Hematopoietic multipotent progenitor cell treated with erythropoietin and hydrocortisone succinate and interleukin-3 and kit ligand, for 6 days (in vitro differentiated cells): ENCODE results near the gene WLS.
"Not testable (repeated sequence)": the region's sequence is repeated elsewhere in the genome, so short reads cannot be mapped to it uniquely, and the experiment has no call there.

Experiments
- DNase-seq: peaks from one replicate; pipeline ENCODE4 v3.0.0-alpha.2; 2015

WLS gene

DNA sequence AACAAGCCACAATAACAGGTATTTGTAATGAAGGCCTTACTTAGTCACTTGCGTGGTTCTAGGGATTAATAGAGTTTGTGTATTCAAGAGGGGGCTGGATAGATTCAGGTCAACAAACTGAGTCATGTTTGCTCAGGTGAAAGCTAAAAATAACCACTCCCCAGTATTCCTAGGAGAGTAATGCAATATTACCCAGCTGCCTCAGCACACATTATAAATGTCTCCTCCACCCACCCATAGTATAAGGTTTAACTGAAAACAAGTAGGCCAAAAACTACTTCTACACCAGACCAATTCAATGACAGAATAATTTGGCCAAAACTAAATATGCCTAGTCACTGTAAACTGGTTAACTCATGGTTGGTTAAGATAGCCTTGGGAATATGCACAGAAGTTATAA, 34.4 kb downstream of the WLS start:
- DNase-seq = no peak

DNA sequence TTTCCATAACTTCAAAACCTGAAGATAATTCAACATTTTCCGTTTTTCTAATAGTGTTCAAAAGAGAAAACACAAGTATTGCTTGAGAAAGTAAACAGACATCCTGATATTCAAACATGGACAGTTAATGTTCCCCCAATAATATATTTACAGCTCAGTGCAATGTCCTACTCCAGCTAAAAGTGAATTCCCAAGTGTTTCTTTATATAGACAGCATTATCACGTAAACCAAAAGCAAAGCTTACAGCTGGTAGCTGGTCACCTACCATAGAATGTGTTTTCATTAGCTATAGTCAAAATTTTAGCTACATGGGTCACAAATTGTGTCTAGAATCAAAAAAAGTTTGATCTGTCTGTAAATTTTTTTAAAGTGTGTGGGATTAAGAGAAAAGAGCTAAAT, 34.9 kb downstream of the WLS start:
- no peak for DNase-seq

DNA sequence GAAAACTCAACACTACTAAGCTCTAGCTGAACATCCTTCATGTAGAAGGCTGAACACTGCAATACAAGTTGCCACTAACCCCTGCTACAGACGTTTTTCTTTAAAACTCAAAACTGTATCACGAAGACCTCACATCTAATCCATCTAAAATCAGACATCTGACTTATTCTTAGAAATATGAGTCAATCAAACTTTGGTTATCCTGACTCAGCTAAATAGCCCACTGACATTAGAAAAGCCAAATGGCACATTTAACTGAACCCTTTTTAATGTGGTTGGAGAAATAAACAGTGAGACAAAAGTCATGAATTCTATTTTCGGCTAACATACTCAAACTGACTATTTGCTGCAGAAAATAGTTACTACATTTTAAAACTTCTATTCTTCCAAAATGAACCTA, 35.6 kb downstream of the WLS start:
- DNase-seq = no peak

DNA sequence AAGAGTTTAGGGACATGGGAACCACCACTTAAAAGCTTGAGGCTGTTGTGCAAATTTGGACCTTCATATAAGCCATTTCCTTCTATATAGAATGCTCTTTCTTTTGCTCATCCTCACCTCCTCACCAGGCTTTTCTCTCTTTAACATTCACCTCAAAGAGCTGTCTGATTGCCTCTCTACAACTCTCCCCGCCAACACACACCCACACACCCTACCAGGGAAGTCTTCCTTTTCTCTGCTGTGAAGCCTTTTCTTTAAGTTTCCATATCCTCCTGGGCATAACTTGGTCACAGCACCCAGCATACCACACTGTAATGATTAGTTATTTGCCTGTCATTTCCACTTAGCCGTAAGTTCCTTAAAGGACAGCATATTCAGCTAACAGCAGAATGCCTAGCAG, 40.6 kb downstream of the WLS start:
- no peak for DNase-seq

DNA sequence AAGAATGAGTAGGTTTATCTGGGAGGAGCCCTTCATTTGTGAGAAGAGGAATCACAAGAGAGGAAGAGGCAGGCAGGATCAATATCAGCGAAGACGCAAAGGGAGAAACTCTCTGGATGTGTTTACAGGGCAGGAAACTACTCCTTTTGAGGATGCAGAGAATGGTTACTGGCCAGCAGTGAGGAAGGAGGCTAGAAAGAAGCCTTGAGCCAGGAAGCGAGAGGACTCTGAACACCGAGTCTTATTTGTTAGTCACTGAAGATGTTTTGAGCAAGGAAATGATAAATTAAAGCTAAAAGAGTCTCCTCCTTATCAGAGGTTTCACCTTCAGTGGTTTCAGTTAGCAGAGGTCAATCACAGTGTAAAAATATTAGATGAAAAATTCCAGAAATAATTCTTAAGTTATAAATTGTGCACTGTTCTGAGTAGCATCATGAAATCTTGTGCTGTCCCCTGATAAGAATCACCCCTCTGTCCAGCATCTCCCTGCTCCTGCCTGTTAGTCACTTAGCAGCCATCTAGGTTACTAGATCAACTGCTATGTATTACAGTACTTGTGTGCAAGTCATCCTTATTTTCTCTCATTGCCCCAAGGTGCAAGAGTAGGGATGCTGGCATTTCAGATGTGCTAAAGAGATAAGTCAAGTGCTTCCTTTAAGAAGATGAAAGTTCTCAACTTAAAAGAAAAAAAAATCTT, 43.5 kb downstream of the WLS start:
- no peak for DNase-seq

DNA sequence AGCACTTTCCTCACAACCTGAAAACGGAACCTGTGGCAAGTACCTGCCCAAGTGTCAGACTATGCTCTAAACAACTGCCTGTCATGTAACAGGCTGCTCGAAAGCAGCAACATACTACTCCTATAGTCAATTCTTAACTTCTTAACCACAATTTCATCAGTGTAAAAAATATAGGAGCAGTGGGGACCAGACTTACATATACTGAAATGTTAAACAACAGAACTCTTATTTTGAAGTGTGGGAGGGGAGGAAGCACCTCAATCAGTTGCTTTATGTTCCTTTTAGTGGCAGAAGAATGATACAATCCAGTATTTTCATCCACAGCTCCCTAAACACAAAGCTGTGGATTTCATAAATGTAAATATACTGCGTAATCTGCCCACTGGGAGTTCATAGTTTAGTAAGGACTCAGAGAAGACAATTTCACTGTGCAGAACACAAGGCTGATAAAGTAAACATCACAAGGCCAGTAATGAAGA, 44.2 kb downstream of the WLS start:
- no peak for DNase-seq

DNA sequence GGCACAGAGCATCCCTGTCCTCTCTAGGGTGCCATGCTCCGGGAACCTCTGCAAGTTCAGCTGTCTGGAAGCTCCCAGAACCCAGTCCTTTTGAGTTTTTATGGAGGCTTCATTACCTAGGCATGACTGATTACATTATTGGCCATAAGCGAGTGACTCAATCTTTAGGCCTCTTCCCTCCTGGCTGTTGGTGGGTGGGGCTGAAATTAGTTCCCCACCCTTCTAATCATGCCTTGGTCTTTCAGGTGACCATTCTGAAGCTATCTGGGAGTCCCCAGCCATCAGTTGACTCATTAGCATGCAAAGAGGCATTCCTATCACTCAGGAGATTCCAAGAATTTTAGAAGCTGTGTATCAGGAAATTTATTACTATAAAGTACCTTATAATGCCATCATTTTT, 46.6 kb downstream of the WLS start:
- DNase-seq = no peak

DNA sequence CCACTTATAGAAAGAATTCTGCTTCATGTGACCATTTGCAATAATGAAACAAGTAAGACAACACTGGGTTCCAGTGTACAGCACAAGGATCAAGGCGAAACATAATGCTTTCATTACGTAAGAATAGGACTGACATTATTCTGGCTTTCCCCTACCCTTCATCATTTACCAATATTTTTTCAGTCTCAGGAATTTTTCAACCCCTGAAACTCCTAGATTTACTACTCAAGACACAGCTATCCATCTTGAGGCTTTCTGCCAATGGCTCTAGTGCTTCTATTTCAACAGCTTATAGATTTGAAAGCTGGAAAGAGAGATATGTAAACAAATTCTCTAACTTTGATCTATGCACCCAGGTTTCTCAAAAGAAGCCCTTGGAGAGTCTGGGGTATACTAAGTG, 48.4 kb downstream of the WLS start:
- DNase-seq = no peak

DNA sequence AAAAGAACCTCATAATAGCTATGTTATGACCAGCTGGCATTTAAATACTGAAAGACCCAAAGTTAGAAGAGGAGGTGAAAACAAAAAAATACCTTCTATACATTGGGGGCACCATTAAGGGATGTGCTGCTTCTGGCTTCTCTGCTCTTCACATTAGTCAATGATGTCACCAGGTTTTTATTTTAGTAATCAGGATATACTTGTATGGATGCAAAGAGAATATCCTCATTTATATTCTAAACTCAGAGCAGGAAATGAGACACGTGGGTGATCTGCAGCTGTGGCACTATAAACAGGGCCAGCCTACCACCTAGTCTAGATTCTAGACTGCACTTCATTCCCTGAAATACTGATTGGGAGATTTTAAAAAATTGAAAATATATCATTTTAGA, 51.2 kb downstream of the WLS start:
- no peak for DNase-seq

DNA sequence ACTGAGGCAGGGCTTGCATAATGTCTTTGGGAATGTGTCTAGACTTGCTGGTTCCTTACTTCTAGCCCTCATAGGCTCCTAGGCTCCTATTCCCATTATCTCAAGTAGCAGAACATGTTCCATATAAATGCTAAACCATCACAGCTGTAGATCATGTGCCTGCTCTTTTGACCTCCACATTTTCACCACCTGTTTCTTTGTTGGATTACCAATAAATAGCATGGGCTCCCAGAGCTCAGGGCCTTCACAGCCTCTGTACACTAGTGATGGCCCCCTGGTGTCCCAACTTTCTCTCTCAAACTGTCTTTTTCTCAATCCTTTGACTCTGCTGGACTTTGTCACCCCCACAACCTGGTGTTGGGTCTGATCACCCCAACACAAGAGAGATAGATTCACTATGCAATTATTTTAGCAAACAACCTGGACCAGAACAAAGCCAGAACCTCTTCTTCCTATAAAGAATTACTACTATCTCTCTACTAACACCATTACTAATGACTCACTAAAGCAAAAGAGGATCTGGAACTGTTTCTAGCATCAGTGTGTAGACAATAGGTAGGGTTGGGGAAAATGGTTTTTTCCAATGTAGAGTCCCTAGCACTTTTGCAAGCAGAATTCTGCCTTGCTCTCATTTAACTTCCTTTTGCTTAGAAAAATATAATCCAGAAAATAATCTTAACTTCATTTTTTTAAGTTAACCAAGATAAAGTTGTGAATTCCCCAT, 51.7 kb downstream of the WLS start:
- DNase-seq = no peak

DNA sequence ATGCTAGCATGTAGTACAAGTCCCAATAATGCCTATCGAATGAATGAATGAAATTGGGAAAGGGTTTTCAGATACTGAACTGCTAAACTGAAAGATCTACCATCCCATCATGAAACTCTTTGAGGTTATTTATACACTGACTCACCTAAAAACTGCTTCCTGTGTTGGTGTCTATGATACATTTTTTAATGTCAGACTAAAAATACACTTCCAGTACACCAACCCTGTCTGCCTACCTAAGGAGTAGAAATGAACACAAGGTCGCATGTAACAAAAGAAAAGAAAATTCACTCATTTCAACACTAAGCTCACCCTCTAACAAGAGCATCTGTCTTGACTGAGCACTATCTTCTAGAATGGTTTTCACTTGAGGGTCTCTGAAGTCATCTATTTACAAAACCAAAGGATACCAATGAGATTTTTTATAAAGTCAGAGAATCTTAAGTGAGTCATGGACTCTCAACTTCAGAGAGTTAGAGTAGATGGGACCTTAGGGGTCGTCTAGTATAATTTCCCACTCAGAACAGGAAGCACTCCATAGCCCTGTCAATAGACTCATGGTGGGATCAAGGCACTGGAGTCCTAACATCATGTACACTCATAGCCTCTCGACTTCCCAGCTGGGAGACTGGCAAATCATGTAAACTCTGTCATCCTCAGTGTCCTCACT, 53.4 kb downstream of the WLS start:
- DNase-seq = no peak

DNA sequence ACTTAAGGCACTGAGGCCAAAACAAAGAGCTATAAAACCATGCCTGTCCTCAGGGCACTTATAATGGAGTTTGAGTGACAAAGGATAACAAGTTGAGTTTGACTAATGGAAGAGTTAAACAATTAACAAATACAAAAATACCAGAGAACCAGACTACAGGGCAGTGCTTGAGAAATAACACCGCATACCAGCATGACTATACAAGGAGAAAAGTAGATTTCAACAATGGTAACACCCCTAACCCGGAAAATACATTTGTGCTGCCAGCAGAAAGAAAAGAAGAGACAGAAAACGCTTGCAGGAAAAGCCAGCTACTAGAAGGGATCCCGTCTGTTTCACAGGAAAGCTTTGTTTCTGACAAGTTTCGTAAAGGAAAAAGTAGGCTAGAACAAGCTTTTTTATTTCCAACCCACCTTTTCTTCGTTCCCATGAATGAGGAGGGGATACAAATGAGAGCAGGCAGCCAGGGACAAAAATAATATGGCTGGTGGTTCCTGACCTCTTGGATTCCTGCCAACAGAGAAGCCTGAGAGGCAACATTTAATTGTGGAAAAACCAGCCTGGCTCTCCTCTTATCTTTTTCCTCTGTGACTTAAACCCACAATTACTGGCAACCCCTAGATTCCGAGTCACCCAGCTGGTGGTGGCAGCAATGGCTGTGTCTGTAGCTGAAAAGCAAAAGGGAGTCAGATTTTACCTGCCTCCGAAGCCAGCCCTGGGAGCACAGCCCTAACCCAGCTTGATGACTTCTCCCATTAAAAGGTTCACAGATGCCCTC, 56.5 kb downstream of the WLS start:
- DNase-seq = peak; percentile 37

DNA sequence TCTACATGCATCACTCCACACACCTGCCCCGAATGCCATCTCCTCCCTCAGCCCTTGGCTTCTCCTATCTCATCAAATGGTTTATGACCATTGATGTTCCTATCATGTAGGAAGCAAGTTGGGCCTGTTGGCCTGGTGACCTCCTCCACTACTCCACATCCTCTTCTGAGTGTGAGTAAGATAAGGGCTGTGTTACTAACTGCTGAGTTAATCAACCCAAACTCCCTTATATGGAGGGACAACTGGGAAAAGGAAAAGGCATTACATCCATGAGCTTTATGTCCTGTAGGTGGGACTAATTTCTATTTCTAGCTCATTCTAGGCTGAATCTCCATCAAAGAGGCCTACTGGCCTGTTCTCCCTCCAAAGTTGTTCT, 57.6 kb downstream of the WLS start:
- no peak for DNase-seq

DNA sequence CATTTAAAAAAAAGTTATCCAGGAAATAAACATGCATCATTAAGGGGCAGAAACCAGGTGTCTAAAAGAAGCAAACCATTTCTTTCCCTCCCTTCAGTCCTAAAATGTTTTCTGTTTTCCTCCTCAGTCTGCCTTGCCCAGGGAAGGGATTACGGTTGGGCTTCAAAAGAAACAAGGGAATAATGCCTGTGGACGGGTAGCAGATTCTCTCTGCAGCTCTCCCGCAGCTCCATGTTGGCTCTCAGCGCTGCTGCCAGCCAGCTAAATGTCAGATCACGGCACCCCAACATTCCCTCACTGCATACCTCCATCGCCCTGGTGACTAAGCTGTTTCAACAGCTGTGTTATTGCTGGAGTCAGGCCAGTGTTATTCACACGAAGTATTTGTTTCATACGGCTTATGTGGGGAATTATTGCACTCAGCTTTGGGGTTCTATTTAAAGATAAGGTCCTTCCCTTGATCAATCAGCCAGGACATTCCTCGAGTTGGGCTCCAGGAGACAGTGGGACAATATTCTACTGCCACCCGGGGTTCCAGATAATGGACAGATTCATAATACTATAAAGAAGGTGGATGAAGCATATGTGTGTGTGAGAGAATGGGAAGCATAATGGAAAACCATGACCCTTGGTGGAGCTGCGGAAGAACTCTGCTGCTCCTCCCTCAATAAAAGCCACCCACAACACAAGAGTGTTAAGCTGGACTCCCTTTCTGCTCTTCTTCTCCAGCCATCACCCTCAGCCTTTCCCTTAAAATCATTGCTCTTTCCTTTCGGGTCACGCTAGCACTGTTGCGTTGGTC, 58.2 kb downstream of the WLS start:
- no peak for DNase-seq

DNA sequence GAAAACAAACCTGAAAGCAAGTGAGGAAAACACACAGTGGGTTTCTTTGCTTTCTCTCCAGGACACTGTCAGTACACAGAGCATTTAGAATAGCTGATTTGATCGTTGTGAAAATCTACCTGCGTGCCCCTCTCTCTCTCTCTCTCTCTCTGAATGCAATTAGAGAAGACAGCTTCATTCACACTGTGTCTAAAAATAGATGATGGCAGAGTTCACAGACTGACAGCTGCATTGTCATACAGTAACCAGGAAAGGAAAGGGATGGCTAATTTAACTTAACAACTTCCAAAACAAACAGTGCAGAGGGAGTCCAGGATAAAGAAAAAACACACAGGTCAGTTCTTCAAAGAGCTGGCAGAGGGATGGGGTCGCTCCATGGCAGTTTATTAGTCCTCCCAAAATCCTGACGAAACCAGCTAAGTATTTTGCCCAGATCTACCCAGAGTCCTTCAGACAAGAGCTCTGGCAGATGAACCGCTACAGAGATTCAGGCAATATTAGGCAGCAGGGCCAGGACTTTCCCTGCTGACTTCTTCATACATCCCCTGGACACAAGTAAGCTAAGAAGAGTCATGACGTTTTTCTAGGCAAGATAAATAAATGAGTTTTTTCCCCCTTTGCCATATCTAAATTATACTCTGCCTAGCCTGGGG, 58.9 kb downstream of the WLS start:
- DNase-seq = no peak

DNA sequence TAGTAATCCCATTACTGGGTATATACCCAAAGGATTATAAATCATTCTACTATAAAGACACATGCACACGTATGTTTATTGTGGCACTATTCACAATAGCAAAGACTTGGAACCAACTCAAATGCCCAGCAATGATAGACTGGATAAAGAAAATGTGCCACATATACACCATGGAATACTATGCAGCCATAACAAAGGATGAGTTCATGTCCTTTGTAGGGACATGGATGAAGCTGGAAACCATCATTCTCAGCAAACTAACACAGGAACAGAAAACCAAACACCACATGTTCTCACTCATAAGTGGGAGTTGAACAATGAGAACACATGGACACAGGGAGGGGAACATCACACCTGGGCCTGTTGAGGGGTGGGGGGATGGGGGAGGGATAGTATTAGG, 60.5 kb downstream of the WLS start:
- DNase-seq = not testable (repeated sequence)

DNA sequence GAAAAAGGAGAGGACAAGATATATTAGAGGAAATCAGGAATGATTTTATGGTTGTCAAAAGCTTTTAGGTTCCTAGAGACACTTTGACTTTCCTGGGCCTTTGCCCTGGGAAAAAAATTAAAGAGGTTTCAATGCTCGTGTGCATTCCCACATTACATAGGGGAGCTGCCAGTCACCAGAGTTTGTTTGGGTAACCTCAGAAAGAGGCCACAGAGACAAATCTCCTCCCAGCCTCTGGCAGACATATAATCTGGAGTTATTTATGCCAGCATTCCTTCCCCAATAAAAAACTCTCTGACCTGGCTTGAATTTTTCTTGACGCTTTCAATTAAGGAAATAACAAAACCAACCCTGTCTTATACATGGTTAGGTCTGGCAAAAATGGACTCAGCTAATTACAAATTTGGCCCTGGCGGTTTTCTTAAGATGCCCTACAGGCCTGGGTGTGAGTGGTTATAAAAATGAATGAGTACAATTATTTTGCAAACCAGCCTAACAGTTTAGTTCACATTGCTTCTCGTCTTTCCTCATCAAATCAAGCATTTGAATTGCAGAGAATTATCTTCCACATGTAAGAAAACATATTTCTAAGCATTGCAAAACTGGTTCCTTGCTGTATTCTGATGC, 63.7 kb downstream of the WLS start:
- DNase-seq = no peak

DNA sequence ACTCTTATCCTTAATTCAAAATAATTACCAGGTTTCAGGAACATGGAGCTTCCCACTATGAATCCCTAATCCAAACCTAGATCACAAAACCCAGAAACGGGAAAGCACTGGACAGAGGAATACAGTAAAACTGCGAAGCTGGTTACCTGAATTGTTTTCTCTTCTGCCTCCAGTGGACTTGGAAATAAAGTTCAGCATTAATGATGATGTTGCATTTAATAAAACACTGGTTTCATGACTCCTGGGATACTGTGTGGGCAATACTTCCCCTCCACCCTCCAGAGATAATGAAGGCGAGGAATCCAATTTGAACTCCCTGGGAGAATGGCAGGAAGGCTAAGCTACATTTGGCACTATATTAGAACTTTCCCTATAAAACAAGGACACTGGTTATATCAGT, 65.1 kb downstream of the WLS start:
- DNase-seq = no peak

DNA sequence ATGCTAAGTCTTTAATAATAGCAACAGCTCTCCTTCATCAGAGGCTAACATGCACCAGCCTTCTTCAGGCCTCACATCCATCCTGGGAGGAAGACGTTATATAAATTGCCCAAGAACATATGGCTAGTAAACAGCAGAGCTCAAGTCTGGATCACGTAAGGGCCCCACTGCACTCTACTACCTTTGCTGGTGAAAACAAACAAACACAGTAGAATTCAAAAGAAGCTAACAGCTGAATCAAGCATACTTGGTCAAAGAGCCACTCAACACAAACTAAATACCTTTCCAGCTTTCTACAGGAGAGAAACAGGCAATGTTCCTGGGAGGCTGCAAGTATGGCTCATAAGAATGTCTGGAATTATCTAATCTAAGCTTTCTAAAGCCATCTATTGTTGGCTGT, 66.0 kb downstream of the WLS start:
- no peak for DNase-seq

DNA sequence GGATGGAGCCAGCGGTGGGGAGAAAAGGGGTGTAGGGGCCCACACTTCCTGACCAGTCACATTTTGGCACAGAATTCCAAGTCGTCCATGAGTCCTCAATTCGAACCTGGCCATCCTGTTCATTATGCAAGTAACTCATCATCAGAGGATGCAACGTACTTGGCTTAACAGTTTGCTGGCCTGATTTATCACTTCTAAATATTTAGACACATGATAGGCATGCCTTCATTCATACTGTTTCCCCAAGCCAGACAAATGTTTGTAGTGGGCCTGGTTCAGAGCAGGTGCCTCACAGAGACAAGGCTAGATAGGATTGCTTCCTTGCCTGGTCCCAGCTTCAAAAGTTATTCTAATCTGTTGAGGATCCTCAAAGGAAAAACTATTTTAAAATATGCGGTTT, 66.7 kb downstream of the WLS start:
- no peak for DNase-seq

DNA sequence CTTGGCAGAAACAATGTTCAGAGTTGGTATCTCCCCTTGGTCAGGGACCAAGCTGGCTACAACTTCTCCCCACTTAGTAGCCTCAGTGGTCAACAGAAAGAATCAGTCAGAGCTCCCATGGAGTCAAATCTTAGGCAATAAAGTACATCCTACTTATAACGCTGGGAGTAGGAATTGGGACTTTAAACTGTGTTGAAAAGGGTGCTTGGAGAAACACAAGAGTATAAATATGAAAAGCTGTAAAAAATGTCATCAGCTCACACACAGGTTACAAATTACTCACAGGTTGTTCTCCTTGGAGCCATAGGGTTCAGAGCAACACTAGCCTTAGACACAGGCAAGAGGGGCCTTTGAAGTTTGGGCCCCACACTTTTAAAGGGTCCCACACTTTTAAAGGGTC, 67.4 kb downstream of the WLS start:
- DNase-seq = no peak

DNA sequence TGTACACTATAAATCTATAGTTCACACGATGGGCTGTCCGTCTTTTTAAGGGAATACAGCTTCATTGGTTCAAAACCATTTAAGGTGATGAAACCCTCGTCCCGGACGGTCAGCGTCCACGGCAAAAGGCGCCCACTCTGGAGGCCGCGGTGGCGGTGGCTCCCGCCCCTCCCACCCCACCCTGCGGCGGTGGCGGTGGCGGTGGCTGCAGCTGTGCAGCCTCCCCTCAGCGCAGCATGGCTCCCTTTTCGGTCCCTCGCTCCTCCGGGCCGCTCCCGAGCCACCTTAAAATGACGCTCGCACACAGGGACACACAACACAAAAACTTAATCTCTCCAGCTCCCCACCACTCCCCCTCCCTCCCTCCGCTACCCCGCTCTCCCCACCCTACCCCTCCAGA, 69.1 kb downstream of the WLS start:
- DNase-seq = no peak
